Activated T-helper 9 cell treated with anti-CD3 and anti-CD28 coated beads, Interleukin-2, amount 50 U/mL, for 16 hours (primary cell): ENCODE data around the gene CLTB.
"Not testable (repeated sequence)": the region's sequence is repeated elsewhere in the genome, so short reads cannot be mapped to it uniquely, and the experiment has no call there.

Experiments used
- DNase-seq: peaks from one replicate; pipeline ENCODE4 v3.0.0-alpha.2; 2020; ENCODE audit warnings: low read depth

CLTB gene

DNA sequence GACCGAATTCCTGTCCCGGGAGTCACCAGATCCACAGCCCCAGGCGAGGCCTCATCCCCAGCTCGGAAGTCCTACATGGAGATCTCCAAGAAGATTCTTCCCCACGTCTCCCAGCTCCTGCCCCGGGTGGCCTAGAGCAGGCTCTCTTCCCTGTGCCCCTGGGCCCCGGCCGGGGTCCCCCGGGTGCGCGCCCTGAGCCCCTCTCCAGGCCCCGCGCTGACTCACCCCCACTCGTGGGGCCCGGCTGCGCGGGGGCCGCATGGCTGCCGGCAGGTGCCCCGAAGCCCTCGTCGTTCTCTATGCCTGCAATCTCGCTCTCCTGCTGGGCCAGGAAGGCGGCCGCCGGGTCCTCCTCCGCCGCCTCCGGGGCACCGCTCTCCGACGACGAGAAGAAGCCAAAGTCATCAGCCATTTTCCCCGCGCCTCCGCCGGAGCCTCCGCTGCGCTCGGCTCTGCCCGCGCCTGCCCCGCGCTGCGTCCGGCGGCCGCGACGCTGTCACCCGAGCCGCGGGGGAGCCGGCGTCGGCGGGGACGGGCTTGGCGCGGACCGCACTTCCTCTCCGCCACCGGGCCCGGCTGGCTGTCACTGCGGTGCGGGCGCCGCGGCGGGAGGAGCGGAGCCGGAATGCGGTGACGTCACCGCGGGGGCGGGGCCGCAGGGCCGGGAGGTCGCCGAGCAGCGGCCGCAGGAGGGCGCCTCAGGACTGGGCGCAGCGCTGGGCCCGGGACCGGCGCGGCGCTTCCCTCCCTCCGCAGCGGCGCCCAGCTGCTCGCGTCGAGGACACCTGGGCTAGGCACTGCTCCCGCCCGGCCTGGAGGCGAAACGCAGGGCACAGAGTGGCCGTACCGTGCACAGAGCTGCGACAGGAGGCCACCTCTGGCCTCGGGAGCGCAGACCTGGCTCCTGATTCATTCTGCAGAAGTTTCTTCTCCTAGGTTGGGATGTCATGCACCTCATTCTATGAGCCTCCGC, at the start of gene CLTB:
Gene CLTB (minus strand): TSS at position 588 of the 973 bp plus-strand sequence. CDS start 176 bp downstream, at position 412.
- peak; percentile 90 for DNase-seq

GRCh38 chr5:176463113-176463764, 46.9 kb upstream of the CLTB start:
- DNase-seq: no peak

- DNase-seq: no peak
These were observed 45.0 kb upstream of the CLTB start for GRCh38 chr5:176461349-176461748.

DNA sequence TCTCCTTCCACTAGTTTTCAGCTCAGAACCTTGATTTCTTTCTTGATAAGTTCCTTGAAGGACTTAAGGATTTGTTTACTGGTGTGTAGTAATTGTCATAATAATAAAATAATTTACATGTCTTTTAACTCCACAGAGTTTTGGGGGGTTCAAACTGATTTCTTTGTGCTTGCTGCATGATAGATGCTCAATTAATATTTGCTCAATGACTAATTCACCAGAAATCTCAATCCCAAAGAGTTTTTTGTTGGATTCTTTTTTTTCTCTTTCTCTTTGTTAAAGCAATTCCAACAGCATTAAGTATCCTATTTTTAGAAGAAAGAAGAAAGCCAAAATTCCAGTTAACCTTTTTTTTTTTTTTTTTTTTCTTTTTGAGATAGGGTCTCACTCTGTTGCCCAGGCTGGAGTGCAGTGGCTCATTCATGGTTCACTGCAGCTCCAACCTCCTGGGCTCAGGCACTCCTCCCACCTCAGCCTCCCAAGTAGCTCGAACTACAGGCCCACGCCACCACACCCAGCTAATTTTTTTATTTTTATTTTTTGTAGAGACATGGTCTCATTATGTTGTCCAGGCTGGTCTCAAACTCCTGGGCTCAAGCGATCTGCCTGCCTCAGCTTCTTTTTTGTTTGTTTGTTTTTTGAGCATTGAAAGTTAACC, 42.7 kb upstream of the CLTB start:
- no peak for DNase-seq

GRCh38 chr5:176454724-176455394, 38.5 kb upstream of the CLTB start:
- no peak for DNase-seq

DNA sequence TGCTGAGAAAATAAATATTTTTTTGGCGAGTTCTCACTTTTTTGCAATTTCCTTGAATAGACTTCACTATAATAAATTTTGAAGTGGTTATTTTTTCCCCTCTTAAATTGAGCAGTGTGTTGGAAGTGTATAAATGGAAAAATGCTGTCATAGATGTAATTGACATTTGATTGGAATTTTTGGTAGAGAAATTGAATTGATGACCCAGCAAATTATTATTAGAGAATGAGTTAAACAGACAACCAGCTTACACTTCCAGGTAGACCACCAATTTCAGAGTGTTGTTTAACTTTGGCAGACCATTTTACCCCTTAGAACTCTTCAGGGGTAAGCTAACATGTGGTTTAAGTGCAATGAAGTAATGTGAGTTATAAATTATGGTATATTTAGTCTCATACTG, 33.7 kb upstream of the CLTB start:
- DNase-seq: no peak

DNA sequence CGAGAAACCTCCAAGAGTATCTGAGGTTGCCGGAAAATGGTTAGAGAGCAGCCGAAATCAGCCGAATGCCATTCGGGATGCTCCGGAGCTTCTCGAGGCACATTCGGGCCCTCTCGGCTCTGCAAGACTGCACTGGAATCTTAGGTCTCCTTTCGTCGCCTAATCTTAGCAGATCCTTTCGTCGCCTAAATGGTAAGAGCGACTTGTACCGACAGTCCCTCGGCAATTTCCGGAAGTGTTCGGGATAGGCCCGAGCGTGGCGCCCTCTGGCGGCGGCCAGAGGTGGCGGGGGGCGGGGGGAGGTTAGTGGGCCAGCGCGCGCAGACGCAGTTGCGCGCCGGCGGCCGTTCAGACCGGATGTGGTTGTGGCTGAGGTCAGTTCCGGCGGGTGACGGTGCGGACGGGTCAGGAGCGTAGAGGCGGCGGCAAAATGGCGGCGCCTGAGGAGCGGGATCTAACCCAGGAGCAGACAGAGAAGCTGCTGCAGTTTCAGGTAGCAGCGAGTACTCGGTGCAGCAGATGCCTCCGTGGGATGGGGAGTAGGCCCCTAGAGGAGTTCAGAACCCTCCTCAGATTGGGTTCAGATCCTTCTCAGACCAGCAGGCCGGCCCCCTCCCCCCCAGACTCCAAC, 31.8 kb upstream of the CLTB start, which contains the start of gene FAF2:
Gene FAF2 (plus strand): TSS at position 408 of the 631 bp plus-strand sequence. CDS start 23 bp downstream, at position 431.
- peak; percentile 98 for DNase-seq

GRCh38 chr5:176447591-176447977, 31.2 kb upstream of the CLTB start:
- peak; percentile 24 for DNase-seq

- no peak for DNase-seq
These were observed 30.7 kb upstream of the CLTB start for GRCh38 chr5:176446884-176447590.

GRCh38 chr5:176446028-176446665, 29.8 kb upstream of the CLTB start:
- DNase-seq: no peak

- no peak for DNase-seq
These were observed 28.4 kb upstream of the CLTB start for GRCh38 chr5:176444742-176445141.

GRCh38 chr5:176442911-176443310, 26.6 kb upstream of the CLTB start:
- DNase-seq: not testable (repeated sequence)

- no peak for DNase-seq
These were observed 25.6 kb upstream of the CLTB start for GRCh38 chr5:176441921-176442323.

DNA sequence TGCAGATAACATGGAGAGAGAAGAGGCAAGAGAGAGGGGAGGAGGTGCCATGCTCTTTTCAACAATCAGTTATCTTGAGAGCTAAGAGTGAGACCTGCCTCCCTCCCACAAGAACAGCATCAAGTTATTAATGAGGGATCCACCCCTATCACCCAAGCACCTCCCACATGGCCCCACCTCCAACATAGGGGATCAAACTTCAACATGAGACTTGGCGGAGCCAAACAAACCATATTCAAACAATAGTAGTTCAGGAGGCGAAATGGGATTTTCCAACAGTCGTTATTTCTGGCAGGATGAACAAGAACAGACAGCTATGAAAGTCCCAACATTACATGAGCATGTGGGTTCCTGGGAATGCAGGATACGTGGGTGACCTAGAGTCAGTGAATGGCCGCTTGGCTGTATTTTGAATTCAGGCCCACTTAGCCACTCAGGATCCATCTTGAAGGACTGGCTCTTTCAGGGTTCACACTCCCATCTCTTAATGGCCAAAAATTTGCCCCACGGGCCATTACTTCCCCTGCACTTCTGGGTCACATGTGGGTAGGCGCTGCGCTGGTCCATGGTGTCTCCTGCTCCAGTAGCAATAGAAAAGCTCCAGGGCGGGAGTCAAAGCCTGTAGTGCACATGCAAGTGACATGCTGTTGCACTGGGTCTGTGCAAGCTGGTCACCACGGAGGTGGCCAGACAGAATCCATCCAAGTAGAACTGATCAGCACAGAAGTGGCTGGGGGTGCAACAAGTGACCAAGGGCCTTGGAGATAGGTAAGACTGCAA, 24.8 kb upstream of the CLTB start:
- DNase-seq: no peak

DNA sequence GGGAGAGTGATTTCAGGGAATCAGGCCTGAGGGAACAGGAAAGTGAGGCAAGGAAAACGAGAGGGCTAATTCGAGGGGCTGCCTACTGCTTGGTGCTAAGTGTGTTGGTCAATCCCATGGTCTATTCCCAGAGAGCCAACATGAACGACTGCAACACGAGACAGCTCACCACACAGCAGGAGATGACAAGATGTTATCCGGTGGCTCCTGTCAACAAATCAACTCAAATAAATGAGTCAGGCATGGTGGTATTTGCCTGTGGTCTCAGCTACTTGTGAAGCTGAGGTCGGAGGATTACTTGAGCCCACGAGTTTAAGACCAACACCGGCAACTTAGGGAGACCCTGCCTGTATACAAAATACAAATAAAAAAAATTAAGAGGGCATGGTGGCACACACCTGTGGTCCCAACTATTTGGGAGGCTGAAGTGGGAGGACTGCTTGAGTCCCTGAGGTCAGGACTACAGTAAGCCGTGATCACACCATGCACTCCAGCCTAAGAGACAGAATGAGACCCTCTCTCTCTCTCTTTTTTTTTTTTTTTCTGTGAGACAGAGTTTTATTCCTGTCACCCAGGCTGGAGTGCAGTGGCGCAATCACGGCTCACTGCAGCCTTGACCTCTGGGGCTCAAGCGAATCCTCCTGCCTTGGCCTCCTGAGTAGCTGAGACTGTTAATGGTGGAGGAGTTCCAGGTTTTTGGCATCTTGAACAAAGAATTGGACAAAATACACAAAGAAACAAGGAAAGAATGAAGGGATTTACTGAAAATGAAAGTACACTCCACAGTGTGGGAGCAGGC, 22.8 kb upstream of the CLTB start:
- no peak for DNase-seq

- DNase-seq: no peak
These were observed 20.3 kb upstream of the CLTB start for GRCh38 chr5:176436656-176437055.

- DNase-seq: no peak
These were observed 16.4 kb upstream of the CLTB start for GRCh38 chr5:176432707-176433106.

- DNase-seq: no peak
These were observed 13.6 kb upstream of the CLTB start for GRCh38 chr5:176429972-176430371.

GRCh38 chr5:176427971-176428370, 11.6 kb upstream of the CLTB start:
- no peak for DNase-seq
